Mammary epithelial cell (primary cell): ENCODE data around the gene RTTN.

Source experiments
- CTCF ChIP-seq, 2 donors: IDR thresholded peaks in 1 of 2; conservative IDR thresholded peaks in 1 of 2; 2 replicates each; pipeline ENCODE4 v1.5.1; 2011 to 2012; ENCODE audit warnings: inconsistent platforms in 2 of 2, low read length in 2 of 2, mild to moderate bottlenecking in 2 of 2, control low read depth in 1 of 2, low read depth in 1 of 2; ENCODE audit not compliant: insufficient read depth in 1 of 2; ENCODE audit errors: extremely low read depth in 1 of 2
- EZH2 ChIP-seq: IDR thresholded peaks from 2 replicates; pipeline ENCODE4 v1.6.1; 2012; ENCODE audit warnings: low read length, inconsistent platforms, borderline replicate concordance

GRCh38 chr18:70160073-70160678 lies 45.3 kb downstream of the RTTN start:
- TF ChIP-seq CTCF (conservative IDR thresholded peaks at IDR 0.05 in 1 of 2, IDR thresholded peaks at IDR 0.05 in 1 of 2; ENCODE audit: extremely low read depth in 1 of 2, insufficient read depth in 1 of 2, low read depth in 1 of 2, low read length in 2 of 2) (no peak), EZH2 (no peak)
